Spleen (tissue), 11 donors: ENCODE measurements around the gene LCK. TPM values are rescaled to one million over a fixed set of nuclear protein-coding genes. Genes with fewer than 3 reads are reported as not detected.
"Not testable (repeated sequence)": the region's sequence is repeated elsewhere in the genome, so short reads cannot be mapped to it uniquely, and the experiment has no call there.

Experiments
- DNase-seq: peaks from one replicate; pipeline ENCODE4 v3.0.0-alpha.2; 2020
- H3K27ac ChIP-seq, 8 donors: fragments of 200-600 bp; sonication (generic) in 7 of 8; 1 replicate in 4 of 8; 2 replicates in 4 of 8; pipeline versions ENCODE4 v1.5.0 to v1.8.0; 2016 to 2021; ENCODE audit warnings: inconsistent platforms in 4 of 8, mild to moderate bottlenecking in 4 of 8, moderate library complexity in 1 of 8
- H3K27me3 ChIP-seq, 7 donors: fragments of 200-600 bp; sonication (generic) in 6 of 7; replicated peaks in 1 of 7; 1 replicate in 4 of 7; 2 replicates in 3 of 7; pipeline versions ENCODE4 v1.5.0 to v1.8.0; 2016 to 2021; ENCODE audit warnings: inconsistent platforms in 3 of 7, mild to moderate bottlenecking in 1 of 7
- H3K36me3 ChIP-seq, 6 donors: fragments of 200-600 bp; sonication (generic) in 5 of 6; 1 replicate in 4 of 6; 2 replicates in 2 of 6; pipeline versions ENCODE4 v1.5.0 to v1.8.0; 2016 to 2021; ENCODE audit warnings: inconsistent platforms in 2 of 6
- H3K4me1 ChIP-seq, 6 donors: fragments of 200-600 bp; sonication (generic) in 5 of 6; 1 replicate in 3 of 6; 2 replicates in 3 of 6; pipeline versions ENCODE4 v1.5.0 to v1.8.0; 2016 to 2021; ENCODE audit warnings: inconsistent platforms in 3 of 6
- H3K4me3 ChIP-seq, 8 donors: fragments of 200-600 bp; sonication (generic) in 7 of 8; 1 replicate in 4 of 8; 2 replicates in 4 of 8; pipeline versions ENCODE4 v1.5.0 to v1.8.0; 2016 to 2021; ENCODE audit warnings: inconsistent platforms in 4 of 8, mild to moderate bottlenecking in 4 of 8, moderate library complexity in 2 of 8
- H3K9me3 ChIP-seq, 8 donors: fragments of 200-600 bp; sonication (generic) in 7 of 8; 1 replicate in 4 of 8; 2 replicates in 4 of 8; pipeline versions ENCODE4 v1.5.0 to v1.8.0; 2016 to 2021; ENCODE audit warnings: inconsistent platforms in 4 of 8
- CTCF ChIP-seq, 11 experiments: fragments of 200-600 bp in 7 of 11; fragments of 450-650 bp in 4 of 11; sonication (generic) in 4 of 11; IDR thresholded peaks in 8 of 11; conservative IDR thresholded peaks in 3 of 11; 1 replicate in 7 of 11; 2 replicates in 4 of 11; pipeline versions ENCODE4 v1.4.0 to v1.8.0; 2016 to 2021; ENCODE audit warnings: antibody characterized with exemption in 11 of 11, inconsistent platforms in 4 of 11, mild to moderate bottlenecking in 1 of 11
- POLR2A ChIP-seq, 3 donors: fragments of 450-650 bp; IDR thresholded peaks; one replicate each; pipeline ENCODE4 v1.5.1; 2017; ENCODE audit warnings: antibody characterized with exemption in 3 of 3, mild to moderate bottlenecking in 1 of 3
- POLR2AphosphoS5 ChIP-seq, 3 donors: sonication (generic); formaldehyde crosslinking; IDR thresholded peaks; one replicate each; pipeline ENCODE4 v1.5.1; 2017; ENCODE audit warnings: antibody characterized with exemption in 3 of 3
- WGBS, 5 donors: extraction: QIAGEN DNeasy Blood & Tissue Kit in 3 of 5; methylation state at CpG; one replicate each; pipeline versions ENCODE4 v1.1.5 to v1.1.7; 2013 to 2018; 5-methylcytosine and 5-hydroxymethylcytosine counted together
- intact Hi-C: fragments of 100-400 bp; cut with DNase I; formaldehyde crosslinking; loops from one replicate; pipeline ENCODE4 v1.15.0; 2023; ENCODE audit warnings: low total_unique reads
- polyA plus RNA-seq, 3 donors: library from polyadenylated mRNA; stranded (reverse); fragments of 200-250 nt; gene quantifications; one replicate each; pipeline ENCODE4 v1.2.1, GENCODE V29; 2013
- total RNA-seq, 7 donors: library from RNA; depleted of rRNA in 3 of 7; stranded (reverse); fragments of >200 nt in 3 of 7; fragmentation: NEBNext Ultra II Directional in 4 of 7; extraction: Animal tissue kit (Norgen Biotek cat#: 25700) in 4 of 7; gene quantifications; one replicate each; pipeline versions ENCODE4 v1.1.0 to v1.2.1, GENCODE V29; 2016 to 2021
- donor health status: healthy with polysubstance abuse.
- donor health status: DM: no; HTN: no; CAD: no; lungs with moderate emphysema.
- donor health status: DM: no; HTN: no; CAD: no.
- donor health status: Bipolar disorder and iron deficiency.
- donor health status: healthy.
- donor health status: DM: no; HTN: no; CAD: no.
- donor health status: DM: yes; HTN: yes; CAD: no.

LCK gene
- total and polyA plus RNA-seq, 10 donors: 37.9 to 84.5 (median 53.1) TPM

GRCh38 chr1:32273391-32274208, 22.5 kb downstream of the LCK start:
- Histone ChIP-seq H3K4me3 (peak overlapping the region in 1 of 8 donors; percentile 21), H3K36me3 (peaks cover 0 to 46% (median 12%) of the 10 kb centered on the region in 6 donors), H3K27me3 (peaks cover 0 to 18% (median 0%) of the 10 kb centered on the region in 7 donors), H3K27ac (peak overlapping the region in 5 of 8 donors; percentile 31 to 79 (median 57)), H3K4me1 (peaks cover 0 to 58% (median 17%) of the 10 kb centered on the region in 6 donors), H3K9me3 (no peaks in the 10 kb centered on the region)
- TF ChIP-seq POLR2AphosphoS5 (IDR thresholded peaks at IDR 0.05) (peak in 2 of 3 donors; percentile 40 to 54), POLR2A (IDR thresholded peaks at IDR 0.05) (no peak)
- 34 to 54% (median 46%) methylated on average over 10 of the region's 10 CpGs for WGBS, 5 donors
- intact Hi-C loops: no loop called here
- DNase-seq: peak; percentile 89

- whole genome bisulfite sequencing, 5 donors: 87 to 95% (median 89%) methylated on average over 14 to 31 of the region's 31 CpGs
- Histone ChIP-seq H3K4me1 (peaks cover 0 to 48% (median 17%) of the 10 kb centered on the region in 6 donors), H3K36me3 (peaks cover 0 to 58% (median 18%) of the 10 kb centered on the region in 6 donors), H3K27me3 (peaks cover 0 to 18% (median 0%) of the 10 kb centered on the region in 7 donors), H3K27ac (peak overlapping the region in 3 of 8 donors; percentile 31 to 79 (median 61)), H3K4me3 (no peak overlapping the region), H3K9me3 (no peaks in the 10 kb centered on the region)
- TF ChIP-seq CTCF (IDR thresholded peaks at IDR 0.05 in 8 of 11, conservative IDR thresholded peaks at IDR 0.05 in 3 of 11) (no peak), POLR2AphosphoS5 (IDR thresholded peaks at IDR 0.05) (no peak)
- DNase-seq: peak; percentile 70
- intact Hi-C loops: no loop called here
These were observed 23.7 kb downstream of the LCK start for GRCh38 chr1:32274646-32275340.

GRCh38 chr1:32275424-32275823, 24.4 kb downstream of the LCK start:
- peaks cover 0 to 18% (median 0%) of the 10 kb centered on the region in 7 donors for H3K27me3 ChIP-seq
- peaks cover 0 to 46% (median 17%) of the 10 kb centered on the region in 6 donors for H3K4me1 ChIP-seq
- intact Hi-C loops: no loop called here
- peaks cover 0 to 63% (median 21%) of the 10 kb centered on the region in 6 donors for H3K36me3 ChIP-seq
- TF ChIP-seq POLR2AphosphoS5 (IDR thresholded peaks at IDR 0.05) (peak in 1 of 3 donors; percentile 56), CTCF (IDR thresholded peaks at IDR 0.05 in 8 of 11, conservative IDR thresholded peaks at IDR 0.05 in 3 of 11) (no peak), POLR2A (IDR thresholded peaks at IDR 0.05) (no peak)
- no peak overlapping the region for H3K27ac ChIP-seq
- H3K9me3 ChIP-seq: no peaks in the 10 kb centered on the region
- WGBS, 5 donors: 18 to 44% (median 27%) methylated on average over 29 to 41 of the region's 41 CpGs
- H3K4me3 ChIP-seq: peak overlapping the region in 1 of 8 donors; percentile 33
- no peak for DNase-seq

- 86 to 92% (median 88%) methylated on average over 26 to 30 of the region's 30 CpGs for WGBS, 5 donors
- Histone ChIP-seq H3K27ac (no peak overlapping the region), H3K27me3 (peaks cover 0 to 18% (median 0%) of the 10 kb centered on the region in 7 donors), H3K9me3 (no peaks in the 10 kb centered on the region), H3K36me3 (peaks cover 0 to 69% (median 21%) of the 10 kb centered on the region in 6 donors), H3K4me3 (no peak overlapping the region), H3K4me1 (peaks cover 0 to 46% (median 17%) of the 10 kb centered on the region in 6 donors)
- no peak for DNase-seq
- no peak for TF ChIP-seq CTCF (IDR thresholded peaks at IDR 0.05 in 8 of 11, conservative IDR thresholded peaks at IDR 0.05 in 3 of 11)
- TF ChIP-seq POLR2A (IDR thresholded peaks at IDR 0.05): no peak
- TF ChIP-seq POLR2AphosphoS5 (IDR thresholded peaks at IDR 0.05): no peak
- intact Hi-C loops: no loop called here
These were observed 25.1 kb downstream of the LCK start for GRCh38 chr1:32276032-32276782.

- H3K27me3 ChIP-seq, DNase-seq, H3K9me3 ChIP-seq, intact Hi-C loops, H3K4me1 ChIP-seq, H3K4me3 ChIP-seq, H3K27ac ChIP-seq: not testable (repeated sequence)
- WGBS, 5 donors: 90 to 95% (median 92%) methylated on average over 8 of the region's 8 CpGs
- H3K36me3 ChIP-seq: peaks cover 0 to 67% (median 12%) of the 10 kb centered on the region in 6 donors
These were observed 33.7 kb downstream of the LCK start for GRCh38 chr1:32284777-32285176.
